Right hindlimb (tissue), 1 donor: ENCODE measurements around the gene FMNL1.
"Not testable (repeated sequence)": the region's sequence is repeated elsewhere in the genome, so short reads cannot be mapped to it uniquely, and the experiment has no call there.

Source experiments
- DNase-seq: peaks from one replicate; pipeline ENCODE4 v3.0.0-alpha.2; 2018

The FMNL1 gene

DNA sequence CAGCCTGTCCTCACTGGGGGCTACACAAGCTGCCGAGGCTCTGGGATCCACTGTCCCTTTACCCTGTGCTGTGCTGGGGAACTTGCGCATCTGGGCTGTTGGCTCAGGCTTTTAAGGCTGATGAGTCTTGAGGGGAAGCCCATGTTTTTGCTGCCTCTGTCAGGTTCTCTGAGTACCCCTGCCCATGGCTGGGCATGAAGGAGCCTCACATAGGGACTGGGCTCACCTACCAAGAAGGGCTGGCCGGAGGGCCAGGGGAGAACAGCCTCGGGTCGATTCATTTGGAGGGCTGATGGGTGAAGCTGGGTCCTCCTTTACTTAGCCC lies 14.6 kb downstream of the FMNL1 start:
- DNase-seq = no peak

DNA sequence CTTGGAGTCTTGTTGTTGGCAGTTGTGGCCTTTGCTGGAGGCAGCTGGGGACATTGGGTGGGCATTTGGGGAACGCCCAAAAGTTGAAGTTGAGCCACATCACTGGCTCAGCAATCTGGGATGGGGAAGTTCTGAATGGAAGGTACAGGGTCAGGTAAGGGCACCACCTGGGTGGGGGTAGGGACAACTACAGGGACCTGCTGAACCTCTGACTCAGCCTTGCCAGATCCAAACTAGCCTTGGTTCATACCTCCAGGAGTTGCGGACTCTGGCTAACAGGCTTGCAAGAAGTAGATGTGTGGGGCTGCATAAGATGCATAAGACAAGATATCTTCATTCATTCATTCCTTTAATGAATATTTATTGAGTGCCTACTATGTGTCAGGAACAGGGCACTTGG lies 16.0 kb downstream of the FMNL1 start:
- DNase-seq = no peak

DNA sequence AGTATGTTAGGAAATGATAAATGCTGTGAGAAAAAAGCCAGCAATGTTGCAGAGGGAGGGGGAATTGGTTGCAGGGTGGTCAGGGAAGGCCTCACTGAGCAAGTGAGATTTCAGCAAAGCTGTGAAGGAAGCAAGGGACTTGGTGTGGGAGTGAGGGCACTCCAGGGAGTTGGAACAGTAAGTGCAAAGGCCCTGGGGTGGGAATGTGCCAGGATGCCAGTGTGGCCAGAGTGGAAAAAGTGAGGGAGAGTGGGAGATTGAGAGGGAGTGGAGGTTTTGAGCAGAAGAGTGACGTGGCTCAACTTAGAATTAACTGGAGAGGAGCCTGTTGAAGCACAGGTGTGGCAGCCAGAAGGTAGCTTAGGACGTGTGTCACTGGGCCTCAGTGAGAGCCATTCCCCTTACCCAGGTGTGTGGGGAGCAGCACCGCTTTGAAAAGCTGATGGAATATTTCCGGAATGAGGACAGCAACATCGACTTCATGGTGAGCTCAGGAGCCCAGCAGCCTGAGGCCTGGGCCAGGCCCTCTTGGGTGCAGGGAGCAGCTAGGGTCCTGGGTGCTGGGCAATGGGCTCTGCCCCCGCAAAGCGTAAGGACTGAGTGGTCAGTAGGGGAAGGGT lies 16.6 kb downstream of the FMNL1 start:
- DNase-seq = no peak

DNA sequence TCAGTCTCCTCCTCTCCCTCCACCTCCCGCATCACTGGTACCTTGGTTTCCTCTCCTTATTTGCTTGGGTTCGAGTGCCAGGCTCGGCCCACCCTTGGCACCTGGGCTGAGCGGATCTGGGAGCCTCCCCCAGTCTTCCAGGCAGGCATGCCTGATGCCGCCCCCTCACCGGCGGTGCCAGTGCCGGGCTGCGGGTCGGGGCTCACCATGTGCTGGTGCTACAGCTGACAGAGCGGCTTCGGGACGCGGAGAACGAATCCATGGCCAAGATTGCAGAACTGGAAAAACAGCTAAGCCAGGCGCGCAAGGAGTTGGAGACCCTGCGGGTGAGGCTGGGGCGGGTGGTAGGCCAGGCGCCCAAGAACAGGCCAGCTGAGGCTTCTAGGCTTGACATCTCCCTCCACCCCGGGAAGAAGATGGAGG lies 19.2 kb downstream of the FMNL1 start:
- DNase-seq = no peak

DNA sequence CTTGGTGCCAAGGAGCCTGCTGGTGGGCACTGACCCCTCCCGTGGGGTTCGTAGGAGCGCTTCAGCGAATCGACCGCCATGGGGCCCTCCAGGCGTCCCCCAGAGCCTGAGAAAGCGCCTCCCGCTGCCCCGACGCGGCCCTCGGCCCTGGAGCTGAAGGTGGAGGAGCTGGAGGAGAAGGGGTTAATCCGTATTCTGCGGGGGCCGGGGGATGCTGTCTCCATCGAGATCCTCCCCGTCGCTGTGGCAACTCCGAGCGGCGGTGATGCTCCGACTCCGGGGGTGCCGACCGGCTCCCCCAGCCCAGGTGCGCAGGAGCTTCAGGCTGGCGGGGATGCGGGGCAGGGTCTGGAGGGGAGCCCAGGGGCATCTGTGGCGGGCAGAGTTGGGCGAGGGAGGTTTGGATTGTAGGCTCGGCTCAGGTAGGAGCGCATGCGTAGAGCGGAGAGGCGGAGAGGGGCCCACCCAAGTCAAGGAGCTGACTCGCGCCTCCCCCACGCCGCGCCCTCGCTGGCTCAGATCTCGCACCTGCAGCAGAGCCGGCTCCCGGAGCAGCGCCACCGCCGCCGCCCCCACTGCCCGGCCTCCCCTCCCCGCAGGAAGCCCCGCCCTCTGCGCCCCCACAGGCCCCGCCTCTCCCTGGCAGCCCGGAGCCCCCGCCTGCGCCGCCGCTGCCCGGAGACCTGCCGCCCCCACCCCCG lies 19.8 kb downstream of the FMNL1 start:
- no peak for DNase-seq

DNA sequence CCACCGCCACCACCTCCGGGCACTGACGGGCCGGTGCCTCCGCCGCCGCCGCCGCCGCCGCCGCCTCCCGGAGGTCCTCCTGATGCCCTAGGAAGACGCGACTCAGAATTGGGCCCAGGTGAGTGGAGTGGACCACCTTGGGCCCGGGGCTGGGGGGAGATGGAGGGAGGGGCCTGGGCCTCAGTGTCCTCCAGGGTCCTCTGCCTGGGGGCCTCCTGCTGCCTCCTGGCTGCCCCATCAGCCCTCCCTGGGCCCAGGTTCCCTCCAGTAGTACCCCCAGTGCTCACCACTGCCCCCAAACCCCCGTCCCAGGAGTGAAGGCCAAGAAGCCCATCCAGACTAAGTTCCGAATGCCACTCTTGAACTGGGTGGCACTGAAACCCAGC lies 20.3 kb downstream of the FMNL1 start:
- DNase-seq = no peak

DNA sequence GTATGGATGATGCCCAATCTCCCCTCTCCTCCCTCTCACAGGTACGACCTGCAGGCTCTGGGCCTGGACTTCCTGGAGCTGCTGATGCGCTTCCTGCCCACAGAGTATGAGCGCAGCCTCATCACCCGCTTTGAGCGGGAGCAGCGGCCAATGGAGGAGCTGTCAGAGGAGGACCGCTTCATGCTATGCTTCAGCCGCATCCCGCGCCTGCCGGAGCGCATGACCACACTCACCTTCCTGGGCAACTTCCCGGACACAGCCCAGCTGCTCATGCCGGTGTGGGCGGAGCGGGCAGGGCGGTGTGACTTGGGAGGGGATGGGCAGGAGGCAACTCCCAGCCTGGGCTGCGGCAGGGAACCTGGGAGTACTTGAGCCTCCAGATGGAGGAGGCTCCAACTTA lies 22.1 kb downstream of the FMNL1 start:
- DNase-seq = no peak

DNA sequence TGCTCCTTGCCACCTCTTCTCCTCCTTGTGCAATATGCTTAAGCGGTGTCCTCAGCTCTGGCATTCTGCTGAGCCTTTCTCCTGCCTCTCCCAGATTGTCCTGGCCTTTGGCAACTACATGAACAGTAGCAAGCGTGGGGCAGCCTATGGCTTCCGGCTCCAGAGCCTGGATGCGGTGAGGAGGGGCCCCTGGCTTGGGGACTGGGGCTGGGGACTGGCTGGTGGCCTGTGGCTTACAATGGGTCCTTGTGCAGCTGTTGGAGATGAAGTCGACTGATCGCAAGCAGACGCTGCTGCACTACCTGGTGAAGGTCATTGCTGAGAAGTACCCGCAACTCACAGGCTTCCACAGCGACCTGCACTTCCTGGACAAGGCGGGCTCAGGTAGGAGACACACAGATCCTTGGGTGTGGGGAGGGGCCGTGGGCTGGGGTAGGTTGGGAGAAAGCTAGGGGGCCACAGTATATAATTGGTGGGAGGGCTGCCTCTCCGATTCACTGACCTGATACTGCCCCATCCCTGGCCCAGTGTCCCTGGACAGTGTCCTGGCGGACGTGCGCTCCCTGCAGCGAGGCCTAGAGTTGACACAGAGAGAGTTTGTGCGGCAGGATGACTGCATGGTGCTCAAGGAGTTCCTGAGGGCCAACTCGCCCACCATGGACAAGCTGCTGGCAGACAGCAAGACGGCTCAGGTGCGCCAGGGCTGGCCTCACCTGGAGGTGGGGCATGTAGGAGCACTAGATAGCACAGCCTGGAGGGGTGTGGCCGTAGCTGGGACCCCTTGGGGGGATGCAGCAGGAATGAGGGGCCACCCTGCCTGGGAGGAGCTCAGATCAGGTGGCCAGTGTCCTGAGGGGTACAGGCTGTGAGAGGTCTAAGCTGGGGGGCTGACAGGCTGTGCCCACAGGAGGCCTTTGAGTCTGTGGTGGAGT lies 23.3 kb downstream of the FMNL1 start:
- no peak for DNase-seq

DNA sequence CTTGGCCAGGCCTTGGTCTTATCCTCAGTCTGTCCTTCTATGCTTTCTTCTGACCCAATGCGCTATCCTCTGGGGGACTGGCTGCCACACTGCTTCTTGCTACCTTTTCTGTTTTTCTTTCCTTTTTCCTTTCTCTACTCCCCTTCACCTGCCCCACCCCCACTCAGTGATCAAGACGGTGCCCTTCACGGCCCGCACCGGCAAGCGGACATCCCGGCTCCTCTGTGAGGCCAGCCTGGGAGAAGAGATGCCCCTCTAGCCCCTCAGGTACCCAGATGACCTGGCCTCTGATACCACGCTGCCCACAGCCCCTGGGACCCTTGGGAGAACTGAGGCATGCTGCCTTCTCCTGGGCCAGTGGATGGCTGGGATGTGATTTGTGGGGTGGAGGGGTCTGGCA lies 24.7 kb downstream of the FMNL1 start:
- DNase-seq = no peak

DNA sequence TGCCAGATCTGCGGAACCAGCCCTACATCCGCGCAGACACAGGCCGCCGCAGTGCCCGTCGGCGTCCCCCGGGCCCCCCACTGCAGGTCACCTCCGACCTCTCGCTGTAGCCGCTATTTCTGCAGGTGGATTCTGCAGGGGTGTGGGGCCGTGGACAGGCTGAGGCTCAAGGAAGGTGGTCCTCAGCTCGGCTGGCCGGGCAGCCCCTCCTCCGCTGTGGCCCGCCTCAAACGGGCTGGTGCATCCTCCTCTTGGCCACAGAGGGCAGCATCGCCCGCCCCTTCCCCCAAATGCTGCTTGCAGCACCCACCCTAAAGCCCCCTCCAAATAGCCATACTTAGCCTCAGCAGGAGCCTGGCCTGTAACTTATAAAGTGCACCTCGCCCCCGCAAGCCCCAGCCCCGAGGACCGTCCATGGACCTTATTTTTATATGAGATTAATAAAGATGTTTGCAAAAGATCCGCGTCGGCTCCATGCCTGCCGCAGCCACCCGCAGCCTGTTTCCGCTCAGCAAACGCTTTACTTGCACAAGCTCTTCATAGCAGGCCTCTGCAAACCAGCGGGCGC lies 25.3 kb downstream of the FMNL1 start:
- peak; percentile 57 for DNase-seq

DNA sequence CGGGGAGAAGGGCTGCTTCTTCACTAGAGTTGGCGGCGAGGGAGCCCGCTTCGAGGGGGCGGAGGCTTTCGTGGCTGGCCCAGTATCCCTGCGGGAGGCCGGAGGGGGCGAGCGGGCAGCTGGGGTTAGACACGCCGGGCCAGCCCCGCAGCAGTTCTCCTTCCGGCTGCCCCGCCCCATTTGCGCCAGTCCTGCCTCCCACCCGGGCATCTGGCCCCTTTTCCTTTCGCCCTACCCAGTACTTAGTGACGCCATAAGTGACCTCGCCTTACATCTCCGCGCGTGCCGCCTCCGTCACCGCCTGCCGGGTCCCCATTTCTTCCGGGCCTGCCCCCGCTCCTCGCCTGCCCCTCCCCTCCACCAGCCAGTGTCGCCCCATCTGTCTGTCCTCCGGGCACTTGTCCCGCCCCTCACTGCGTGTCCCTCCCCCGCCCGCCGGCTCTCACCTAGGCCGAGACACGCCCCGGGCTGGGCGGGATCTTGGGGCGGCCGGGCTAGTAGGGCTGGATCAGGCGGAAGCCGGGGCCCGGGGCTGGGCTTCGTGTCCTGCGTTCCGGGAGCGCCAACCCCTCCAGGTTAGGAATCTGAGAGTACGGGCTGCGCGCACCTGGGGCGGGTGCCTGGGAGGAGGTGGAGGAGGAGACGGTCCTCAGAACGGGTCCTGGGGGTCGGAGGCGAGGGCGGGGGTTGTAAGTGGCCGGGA lies 25.9 kb downstream of the FMNL1 start:
- peak; percentile 71 for DNase-seq

DNA sequence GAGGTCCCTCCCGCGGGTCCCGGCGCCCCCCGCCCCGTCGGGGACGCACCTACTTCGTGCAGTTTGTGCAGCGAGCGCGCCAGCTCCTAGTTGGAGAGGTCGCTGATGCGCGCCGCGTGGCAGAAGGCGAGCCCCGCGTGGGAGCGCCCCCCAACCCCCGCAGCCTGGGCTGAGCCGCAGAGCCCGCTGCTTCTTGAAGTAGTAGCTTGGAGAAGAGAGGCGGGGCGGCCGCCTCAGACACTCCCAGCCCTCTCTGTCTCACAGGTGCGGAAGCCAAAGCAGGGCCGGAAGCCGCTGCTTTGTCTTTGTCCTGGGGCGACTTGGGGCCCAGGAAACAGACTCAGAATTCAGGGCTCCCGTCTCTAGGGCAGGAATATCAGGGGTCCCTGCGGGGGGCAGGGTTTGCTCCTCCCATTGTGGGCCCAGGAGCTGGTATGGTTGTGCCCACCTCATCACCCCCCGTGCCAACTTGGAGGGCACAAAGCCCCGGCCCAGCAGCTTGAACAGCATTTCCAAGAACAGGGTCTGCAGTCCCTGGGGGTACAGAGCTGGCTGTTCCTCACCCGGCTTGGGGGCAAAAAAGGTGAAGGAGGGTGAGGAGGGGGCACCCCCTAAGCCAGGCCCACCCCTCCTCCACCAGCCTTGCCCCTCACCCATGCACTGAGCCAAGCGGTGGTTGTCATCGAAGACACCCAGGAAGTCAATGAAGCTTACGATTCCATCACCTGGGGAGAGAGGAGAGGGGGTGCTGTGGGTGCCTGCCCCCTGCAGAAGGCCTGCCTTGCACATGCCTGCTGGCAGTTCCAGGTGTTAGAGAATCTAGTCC lies 26.7 kb downstream of the FMNL1 start:
- DNase-seq = no peak

DNA sequence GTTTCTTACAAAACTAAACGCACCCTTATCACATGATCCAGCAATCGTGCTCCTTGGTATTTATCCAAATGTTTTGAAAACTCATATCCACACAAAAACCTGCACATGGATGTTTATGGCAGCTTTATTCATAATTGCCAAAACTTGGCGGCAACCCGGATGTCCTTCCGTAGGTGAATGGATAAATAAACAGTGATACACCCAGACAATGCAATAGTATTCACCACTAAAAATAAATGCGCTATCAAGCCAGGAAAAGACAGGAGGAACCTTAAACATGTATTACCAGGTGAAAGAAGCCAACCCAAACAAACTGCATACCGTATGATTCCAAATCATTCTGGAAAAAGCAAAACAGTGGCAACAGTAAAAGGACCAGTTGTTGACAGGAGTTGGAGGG lies 30.2 kb downstream of the FMNL1 start:
- DNase-seq = no peak

DNA sequence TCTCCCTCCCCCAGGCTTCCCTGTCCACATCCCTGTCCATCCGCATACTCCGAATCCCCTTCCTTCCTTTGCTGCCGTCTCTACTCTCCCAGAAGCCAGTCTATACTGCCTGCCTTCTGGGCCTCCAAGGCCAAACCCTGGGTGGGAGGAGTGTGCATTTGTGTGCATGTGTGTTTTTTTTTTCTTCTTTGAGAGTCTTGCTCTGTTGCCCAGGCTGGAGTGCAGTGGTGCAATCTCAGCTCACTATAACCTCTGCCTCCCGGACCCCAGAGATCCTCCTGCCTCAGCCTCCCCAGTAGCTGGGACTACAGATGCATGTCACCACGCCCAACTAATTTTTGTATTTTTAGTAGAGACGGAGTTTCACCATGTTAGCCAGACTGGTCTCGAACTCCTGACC lies 31.6 kb downstream of the FMNL1 start:
- not testable (repeated sequence) for DNase-seq

DNA sequence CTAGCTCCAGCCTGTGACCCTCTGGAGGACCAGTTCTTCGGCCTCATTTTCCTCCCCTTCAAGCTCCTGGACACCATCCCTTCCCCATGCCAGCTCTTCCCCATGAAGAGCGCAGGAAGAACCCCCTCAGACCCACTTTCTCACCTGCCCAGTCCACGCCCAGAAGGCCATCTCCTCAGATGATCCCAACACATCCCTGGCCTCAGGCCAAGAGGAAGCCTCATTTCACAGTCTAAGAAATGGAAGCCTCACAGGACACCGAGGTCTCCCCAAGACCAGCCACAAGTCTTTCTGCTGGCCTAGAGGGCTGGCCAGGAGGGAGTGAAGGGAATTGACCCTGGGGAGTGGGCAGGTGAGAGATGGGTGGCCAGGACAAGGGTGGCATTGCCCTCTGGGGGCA lies 32.2 kb downstream of the FMNL1 start:
- DNase-seq = no peak

DNA sequence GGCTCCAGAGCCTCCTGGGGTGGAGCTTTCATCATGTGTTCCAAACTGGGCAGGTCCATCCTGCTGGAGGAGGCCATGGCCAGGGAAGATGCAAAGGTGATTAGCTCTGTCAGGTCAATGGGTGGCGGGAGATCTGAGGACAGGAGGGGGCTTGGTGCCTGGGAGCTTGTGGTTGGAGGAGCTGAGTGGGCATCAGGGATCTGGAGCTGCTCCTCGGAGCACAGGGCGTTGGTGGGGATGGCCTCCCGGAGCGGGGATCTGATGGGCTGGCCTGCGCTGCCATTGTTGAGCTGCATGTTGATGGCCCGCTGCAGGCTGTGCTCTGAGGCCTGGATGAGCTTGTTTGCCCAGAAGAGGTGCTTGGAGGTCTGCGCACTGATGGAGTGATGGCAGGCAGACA lies 33.7 kb downstream of the FMNL1 start:
- no peak for DNase-seq

DNA sequence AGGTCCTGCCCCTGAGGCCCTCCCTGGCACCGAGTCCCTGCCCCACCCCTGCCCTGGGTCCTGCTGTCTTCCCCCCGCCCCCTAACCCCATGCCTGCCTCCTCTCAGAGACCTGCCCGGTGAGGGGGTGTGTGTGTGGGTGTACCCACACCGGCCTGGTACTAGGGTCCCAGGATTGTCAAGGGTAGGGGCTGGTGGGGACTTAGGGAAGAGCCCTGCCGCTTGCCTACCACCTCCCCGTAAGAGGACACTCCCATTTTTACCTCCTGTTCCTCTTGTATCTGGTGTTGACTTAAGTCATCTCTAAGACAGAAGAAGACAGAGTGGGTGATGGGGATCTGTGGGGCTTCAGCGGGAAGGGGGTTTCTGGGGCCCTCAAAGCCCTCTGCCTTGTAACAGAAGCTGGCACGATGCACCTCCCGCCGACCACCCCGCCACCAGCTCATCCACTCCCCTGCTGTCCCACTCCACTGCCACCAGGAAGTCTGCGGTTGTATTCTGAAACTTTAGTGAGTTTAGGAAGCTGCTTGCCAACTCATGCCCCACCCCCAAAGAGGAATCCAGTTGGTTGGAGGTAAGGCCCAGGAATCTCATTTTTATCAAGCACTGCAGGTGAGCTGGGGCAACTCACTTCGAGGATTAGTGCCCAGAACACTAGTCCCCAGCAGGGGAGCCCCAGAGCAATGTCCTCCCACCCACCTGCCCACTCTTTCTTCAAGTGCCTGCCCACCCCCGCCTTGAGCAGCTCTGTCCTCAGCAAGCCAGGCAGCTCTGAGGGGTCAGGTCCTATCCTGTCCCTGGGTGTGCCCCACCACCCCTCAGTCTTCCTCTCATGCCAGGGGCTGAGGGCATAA lies 34.7 kb downstream of the FMNL1 start:
- DNase-seq = no peak

DNA sequence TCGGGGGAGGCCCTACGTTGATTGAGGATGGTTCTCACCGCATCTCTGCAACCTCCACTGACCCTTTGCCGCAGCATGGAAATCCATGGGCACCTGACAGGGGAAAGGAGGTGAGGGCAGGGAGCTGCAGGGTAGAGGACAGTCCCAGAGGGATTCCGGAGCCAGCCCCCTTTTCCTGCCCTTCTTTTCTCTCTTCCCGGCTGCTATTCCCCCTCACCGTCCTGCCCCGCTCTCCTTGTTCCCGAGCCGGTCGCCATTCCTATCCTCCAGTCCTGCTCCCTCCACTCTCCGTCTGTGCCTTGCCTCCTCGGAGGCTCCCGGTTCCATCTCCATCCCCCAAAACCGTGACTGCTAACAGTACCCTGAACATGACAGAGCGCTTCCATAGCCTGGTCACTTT lies 35.4 kb downstream of the FMNL1 start:
- DNase-seq = no peak

DNA sequence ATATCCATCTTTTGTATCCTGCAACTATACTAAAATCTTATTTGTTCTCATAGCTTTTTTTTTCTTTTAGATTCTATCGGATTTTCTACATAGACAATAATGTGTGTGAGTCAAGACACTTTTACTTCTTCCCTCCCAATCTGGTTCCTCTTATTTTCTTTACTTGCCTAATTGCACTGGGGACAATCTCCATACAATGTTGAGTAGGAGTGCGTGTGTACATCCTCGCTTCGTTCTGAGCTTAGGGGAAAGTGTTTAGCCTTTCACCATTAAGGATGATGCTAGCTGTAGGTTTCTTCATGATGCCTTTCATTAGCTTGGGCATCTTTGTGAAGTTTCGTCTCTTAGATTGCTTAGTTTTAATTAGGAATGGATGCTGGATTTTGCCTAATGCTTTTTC lies 37.3 kb downstream of the FMNL1 start:
- no peak for DNase-seq

DNA sequence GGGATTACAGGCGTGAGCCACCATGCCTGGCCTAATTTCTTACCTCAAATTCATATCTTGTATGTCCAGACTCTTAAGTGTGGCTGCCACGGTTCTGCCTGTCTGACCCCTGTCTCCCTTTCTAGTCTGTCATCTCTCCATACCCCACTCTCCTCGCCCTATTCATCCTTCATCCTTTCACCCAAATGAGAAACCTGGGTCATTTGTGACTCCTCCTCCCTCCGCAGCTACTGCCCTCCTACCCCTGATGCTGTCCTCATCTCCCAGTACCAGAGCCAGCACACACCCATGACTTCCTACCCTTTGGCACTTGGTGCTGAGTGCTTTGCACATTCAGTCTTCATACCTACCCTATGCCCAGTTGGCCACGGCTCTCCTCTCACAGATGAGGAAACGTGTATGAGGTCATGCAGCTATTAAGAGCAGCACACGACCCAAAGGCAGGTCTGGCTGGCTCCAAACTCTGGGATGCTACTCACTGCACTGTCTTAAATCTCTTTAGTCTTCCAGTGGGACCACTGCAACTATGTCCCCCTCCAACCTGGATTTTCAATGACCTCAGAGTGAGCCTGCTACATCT lies 38.6 kb downstream of the FMNL1 start:
- DNase-seq = no peak
